ENCODE results near the gene NANOG. TPM values are rescaled to one million over a fixed set of nuclear protein-coding genes. Genes with fewer than 3 reads are reported as not detected.
"Not testable (repeated sequence)": the region's sequence is repeated elsewhere in the genome, so short reads cannot be mapped to it uniquely, and the experiment has no call there.

The NANOG gene
- total and polyA plus RNA-seq, 4 donors: 0.32 to 0.57 TPM; not detected in 2

- intact Hi-C loops (cut with DNase I): no loop called here
- no peaks in the 10 kb centered on the region for H3K27me3 ChIP-seq (ENCODE audit: control insufficient read depth in 1 of 2, insufficient read depth in 2 of 2, low read length in 1 of 2)
- no peaks in the 10 kb centered on the region for H3K9me3 ChIP-seq (ENCODE audit: control insufficient read depth, low read length)
- DNase-seq: no peak
- H3K27ac ChIP-seq (ENCODE audit: low read depth in 1 of 2, low read length in 2 of 2): no peak overlapping the region
- no peak overlapping the region for H3K4me3 ChIP-seq (ENCODE audit: low read length in 2 of 2)
- H3K36me3 ChIP-seq (ENCODE audit: control insufficient read depth in 1 of 2, insufficient read depth in 2 of 2, low read length in 1 of 2): no peaks in the 10 kb centered on the region
- ATAC-seq (ENCODE audit: low FRiP score): no peak
- 64 to 68% methylated on average over 2 of the region's 2 CpGs for WGBS, 2 donors
- H3K4me1 ChIP-seq (ENCODE audit: control insufficient read depth in 1 of 2, insufficient read depth in 2 of 2, low read length in 2 of 2): no peaks in the 10 kb centered on the region
Observed at GRCh38 chr12:7756993-7757392, 32.2 kb upstream of the NANOG start.

GRCh38 chr12:7758766-7759140 lies 30.4 kb upstream of the NANOG start:
- intact Hi-C loops (cut with DNase I): no loop called here
- H3K4me3 ChIP-seq (ENCODE audit: low read length in 2 of 2): no peak overlapping the region
- H3K27me3 ChIP-seq (ENCODE audit: control insufficient read depth in 1 of 2, insufficient read depth in 2 of 2, low read length in 1 of 2): no peaks in the 10 kb centered on the region
- H3K27ac ChIP-seq (ENCODE audit: low read depth in 1 of 2, low read length in 2 of 2): no peak overlapping the region
- WGBS, 2 donors: 62 to 64% methylated on average over 9 of the region's 9 CpGs
- ATAC-seq (ENCODE audit: low FRiP score) (no peak), DNase-seq (no peak)
- H3K36me3 ChIP-seq (ENCODE audit: control insufficient read depth in 1 of 2, insufficient read depth in 2 of 2, low read length in 1 of 2): no peaks in the 10 kb centered on the region
- no peaks in the 10 kb centered on the region for H3K4me1 ChIP-seq (ENCODE audit: control insufficient read depth in 1 of 2, insufficient read depth in 2 of 2, low read length in 2 of 2)
- no peaks in the 10 kb centered on the region for H3K9me3 ChIP-seq (ENCODE audit: control insufficient read depth, low read length)

GRCh38 chr12:7769999-7770398 lies 19.2 kb upstream of the NANOG start:
- ATAC-seq (ENCODE audit: low FRiP score): no peak
- no peaks in the 10 kb centered on the region for H3K36me3 ChIP-seq (ENCODE audit: control insufficient read depth in 1 of 2, insufficient read depth in 2 of 2, low read length in 1 of 2)
- H3K4me1 ChIP-seq (ENCODE audit: control insufficient read depth in 1 of 2, insufficient read depth in 2 of 2, low read length in 2 of 2): no peaks in the 10 kb centered on the region
- no peaks in the 10 kb centered on the region for H3K9me3 ChIP-seq (ENCODE audit: control insufficient read depth, low read length)
- WGBS, 2 donors: 50 to 60% methylated on average over 3 of the region's 3 CpGs
- no peak for DNase-seq
- H3K27me3 ChIP-seq (ENCODE audit: control insufficient read depth in 1 of 2, insufficient read depth in 2 of 2, low read length in 1 of 2): no peaks in the 10 kb centered on the region
- H3K4me3 ChIP-seq (ENCODE audit: low read length in 2 of 2): no peak overlapping the region
- H3K27ac ChIP-seq (ENCODE audit: low read depth in 1 of 2, low read length in 2 of 2): no peak overlapping the region
- intact Hi-C loops (cut with DNase I): no loop called here

GRCh38 chr12:7781274-7781673 lies 7.9 kb upstream of the NANOG start:
- Histone ChIP-seq H3K27me3 (ENCODE audit: control insufficient read depth in 1 of 2, insufficient read depth in 2 of 2, low read length in 1 of 2) (no peaks in the 10 kb centered on the region), H3K36me3 (ENCODE audit: control insufficient read depth in 1 of 2, insufficient read depth in 2 of 2, low read length in 1 of 2) (no peaks in the 10 kb centered on the region), H3K9me3 (ENCODE audit: control insufficient read depth, low read length) (no peaks in the 10 kb centered on the region), H3K27ac (ENCODE audit: low read depth in 1 of 2, low read length in 2 of 2) (no peak overlapping the region), H3K4me3 (ENCODE audit: low read length in 2 of 2) (no peak overlapping the region), H3K4me1 (ENCODE audit: control insufficient read depth in 1 of 2, insufficient read depth in 2 of 2, low read length in 2 of 2) (no peaks in the 10 kb centered on the region)
- ATAC-seq (ENCODE audit: low FRiP score): no peak
- WGBS, 2 donors: 67 to 76% methylated on average over 3 of the region's 3 CpGs
- intact Hi-C loops (cut with DNase I): no loop called here
- DNase-seq: no peak

GRCh38 chr12:7782055-7782454 lies 7.1 kb upstream of the NANOG start:
- Histone ChIP-seq H3K27me3 (ENCODE audit: control insufficient read depth in 1 of 2, insufficient read depth in 2 of 2, low read length in 1 of 2) (no peaks in the 10 kb centered on the region), H3K4me3 (ENCODE audit: low read length in 2 of 2) (no peak overlapping the region), H3K4me1 (ENCODE audit: control insufficient read depth in 1 of 2, insufficient read depth in 2 of 2, low read length in 2 of 2) (no peaks in the 10 kb centered on the region), H3K27ac (ENCODE audit: low read depth in 1 of 2, low read length in 2 of 2) (no peak overlapping the region), H3K36me3 (ENCODE audit: control insufficient read depth in 1 of 2, insufficient read depth in 2 of 2, low read length in 1 of 2) (no peaks in the 10 kb centered on the region), H3K9me3 (ENCODE audit: control insufficient read depth, low read length) (no peaks in the 10 kb centered on the region)
- intact Hi-C loops (cut with DNase I): no loop called here
- WGBS, 2 donors: 84 to 86% methylated on average over 6 of the region's 6 CpGs
- DNase-seq (no peak), ATAC-seq (ENCODE audit: low FRiP score) (no peak)

- H3K36me3 ChIP-seq (ENCODE audit: control insufficient read depth in 1 of 2, insufficient read depth in 2 of 2, low read length in 1 of 2); H3K9me3 ChIP-seq (ENCODE audit: control insufficient read depth, low read length); H3K4me3 ChIP-seq (ENCODE audit: low read length in 2 of 2); H3K4me1 ChIP-seq (ENCODE audit: control insufficient read depth in 1 of 2, insufficient read depth in 2 of 2, low read length in 2 of 2); H3K27me3 ChIP-seq (ENCODE audit: control insufficient read depth in 1 of 2, insufficient read depth in 2 of 2, low read length in 1 of 2); ATAC-seq (ENCODE audit: low FRiP score); DNase-seq; intact Hi-C loops (cut with DNase I); H3K27ac ChIP-seq (ENCODE audit: low read depth in 1 of 2, low read length in 2 of 2): not testable (repeated sequence)
- 82 to 93% methylated on average over 9 of the region's 9 CpGs for WGBS, 2 donors
Observed at GRCh38 chr12:7783433-7783832, 5.8 kb upstream of the NANOG start.

- H3K4me1 ChIP-seq (ENCODE audit: control insufficient read depth in 1 of 2, insufficient read depth in 2 of 2, low read length in 2 of 2): peaks cover 0 to 2% of the 10 kb centered on the region in 2 donors
- no peak for ATAC-seq (ENCODE audit: low FRiP score)
- no peak overlapping the region for H3K27ac ChIP-seq (ENCODE audit: low read depth in 1 of 2, low read length in 2 of 2)
- no peak for DNase-seq
- WGBS, 2 donors: 49 to 50% methylated on average over 2 of the region's 2 CpGs
- no peak overlapping the region for H3K4me3 ChIP-seq (ENCODE audit: low read length in 2 of 2)
- no peaks in the 10 kb centered on the region for H3K9me3 ChIP-seq (ENCODE audit: control insufficient read depth, low read length)
- H3K27me3 ChIP-seq (ENCODE audit: control insufficient read depth in 1 of 2, insufficient read depth in 2 of 2, low read length in 1 of 2): no peaks in the 10 kb centered on the region
- no peaks in the 10 kb centered on the region for H3K36me3 ChIP-seq (ENCODE audit: control insufficient read depth in 1 of 2, insufficient read depth in 2 of 2, low read length in 1 of 2)
- intact Hi-C loops (cut with DNase I): no loop called here
Observed at GRCh38 chr12:7784701-7785100, 4.5 kb upstream of the NANOG start.

- peaks cover 0 to 2% of the 10 kb centered on the region in 2 donors for H3K4me1 ChIP-seq (ENCODE audit: control insufficient read depth in 1 of 2, insufficient read depth in 2 of 2, low read length in 2 of 2)
- ATAC-seq (ENCODE audit: low FRiP score) (no peak), DNase-seq (no peak)
- no peaks in the 10 kb centered on the region for H3K27me3 ChIP-seq (ENCODE audit: control insufficient read depth in 1 of 2, insufficient read depth in 2 of 2, low read length in 1 of 2)
- no peak overlapping the region for H3K27ac ChIP-seq (ENCODE audit: low read depth in 1 of 2, low read length in 2 of 2)
- no peak overlapping the region for H3K4me3 ChIP-seq (ENCODE audit: low read length in 2 of 2)
- no peaks in the 10 kb centered on the region for H3K9me3 ChIP-seq (ENCODE audit: control insufficient read depth, low read length)
- intact Hi-C loops (cut with DNase I): no loop called here
- H3K36me3 ChIP-seq (ENCODE audit: control insufficient read depth in 1 of 2, insufficient read depth in 2 of 2, low read length in 1 of 2): no peaks in the 10 kb centered on the region
- WGBS, 2 donors: 19 to 20% methylated on average over 13 of the region's 13 CpGs
Observed at GRCh38 chr12:7787574-7788293, 1.5 kb upstream of the NANOG start.

GRCh38 chr12:7788294-7788660 lies 925 bp upstream of the NANOG start:
- ATAC-seq (ENCODE audit: low FRiP score) (no peak), DNase-seq (no peak)
- no peaks in the 10 kb centered on the region for H3K36me3 ChIP-seq (ENCODE audit: control insufficient read depth in 1 of 2, insufficient read depth in 2 of 2, low read length in 1 of 2)
- no peaks in the 10 kb centered on the region for H3K27me3 ChIP-seq (ENCODE audit: control insufficient read depth in 1 of 2, insufficient read depth in 2 of 2, low read length in 1 of 2)
- H3K9me3 ChIP-seq (ENCODE audit: control insufficient read depth, low read length): no peaks in the 10 kb centered on the region
- 14 to 19% methylated on average over 4 of the region's 4 CpGs for WGBS, 2 donors
- H3K4me3 ChIP-seq (ENCODE audit: low read length in 2 of 2): no peak overlapping the region
- no peak overlapping the region for H3K27ac ChIP-seq (ENCODE audit: low read depth in 1 of 2, low read length in 2 of 2)
- intact Hi-C loops (cut with DNase I): no loop called here
- H3K4me1 ChIP-seq (ENCODE audit: control insufficient read depth in 1 of 2, insufficient read depth in 2 of 2, low read length in 2 of 2): peaks cover 0 to 2% of the 10 kb centered on the region in 2 donors
